HepG2 (cell line): ENCODE results near the gene SFXN5. TPM values are rescaled to one million over a fixed set of nuclear protein-coding genes. Genes with fewer than 3 reads are reported as not detected.

Experiments used
- CEBPG ChIP-seq: IDR thresholded peaks from 2 replicates; pipeline ENCODE4 v1.6.1; 2016
- ERF ChIP-seq: IDR thresholded peaks from 2 replicates; pipeline ENCODE4 v1.6.1; 2018; ENCODE audit warnings: missing biosample characterization, missing genetic modification reagents
- HDAC1 ChIP-seq: sonication (generic); formaldehyde crosslinking; IDR thresholded peaks from 2 replicates; pipeline ENCODE4 v1.5.1; 2020; ENCODE audit warnings: mild to moderate bottlenecking, missing genetic modification reagents
- NFE2L1 ChIP-seq: sonication (generic); formaldehyde crosslinking; IDR thresholded peaks from 2 replicates; pipeline ENCODE4 v1.4.0; 2020; ENCODE audit warnings: missing genetic modification reagents, mild to moderate bottlenecking, borderline replicate concordance
- PCBP2 ChIP-seq: fragments of 200-400 bp; formaldehyde crosslinking; optimal IDR thresholded peaks from 2 replicates; pipeline ENCODE3; 2018; ENCODE audit warnings: low read length, low read depth; ENCODE audit not compliant: poor library complexity, severe bottlenecking
- TMF1 ChIP-seq: sonication (generic); formaldehyde crosslinking; IDR thresholded peaks from 2 replicates; pipeline ENCODE4 v1.8.1; 2022; ENCODE audit warnings: low read depth, missing genetic modification reagents
- ZNF891 ChIP-seq: sonication (generic); formaldehyde crosslinking; IDR thresholded peaks from 2 replicates; pipeline ENCODE4 v1.5.0; 2020; ENCODE audit warnings: mild to moderate bottlenecking, missing genetic modification reagents
- ZZZ3 ChIP-seq: sonication (generic); formaldehyde crosslinking; IDR thresholded peaks from 2 replicates; pipeline ENCODE4 v1.4.0; 2020; ENCODE audit warnings: missing genetic modification reagents, mild to moderate bottlenecking, borderline replicate concordance
- polyA plus RNA-seq, 8 experiments: library from polyadenylated mRNA; depleted of rRNA in 3 of 8; stranded (reverse) in 7 of 8; unstranded in 1 of 8; fragments of >200 nt; fragmentation: Illumina TruSeq in 4 of 8; extraction: Trizol in 4 of 8; gene quantifications; 2 replicates each; pipeline versions ENCODE4 v1.2.1 to v1.2.3, GENCODE V29; 2011 to 2016; ENCODE audit warnings: low read depth in 4 of 8, missing spikeins in 1 of 8, mixed read lengths in 1 of 8; ENCODE audit not compliant: insufficient read depth in 1 of 8
- total RNA-seq, 5 experiments: library from RNA; depleted of rRNA; stranded (reverse); fragments of >200 nt; fragmentation: Illumina TruSeq; extraction: Trizol; gene quantifications; 2 replicates each; pipeline ENCODE4 v1.2.3, GENCODE V29; 2016; ENCODE audit warnings: low read depth in 1 of 5
- TF ChIP-seq, protein P1 (sequence below): sonication (generic); formaldehyde crosslinking; IDR thresholded peaks from 2 replicates; pipeline ENCODE4 v1.4.0; 2020; ENCODE audit warnings: missing genetic modification reagents, borderline replicate concordance
- TF ChIP-seq, protein P2 (sequence below): sonication (generic); formaldehyde crosslinking; IDR thresholded peaks from 2 replicates; pipeline ENCODE4 v1.4.0; 2020; ENCODE audit warnings: missing genetic modification reagents
- TF ChIP-seq, protein P3 (sequence below): sonication (generic); formaldehyde crosslinking; IDR thresholded peaks from 2 replicates; pipeline ENCODE4 v1.4.0; 2020; ENCODE audit warnings: mild to moderate bottlenecking, missing genetic modification reagents
- TF ChIP-seq, protein P4 (sequence below): IDR thresholded peaks from 2 replicates; pipeline ENCODE4 v1.6.1; 2016; ENCODE audit warnings: control low read depth
- TF ChIP-seq, protein P5 (sequence below): sonication (generic); formaldehyde crosslinking; IDR thresholded peaks from 2 replicates; pipeline ENCODE4 v1.5.0; 2020; ENCODE audit warnings: missing genetic modification reagents

SFXN5 gene
- total and polyA plus RNA-seq, 2 of the 13 experiments (the other 11 are each of a cell fraction or from before 2014, with no cell fraction given), result 34.9 to 37.4 TPM

DNA sequence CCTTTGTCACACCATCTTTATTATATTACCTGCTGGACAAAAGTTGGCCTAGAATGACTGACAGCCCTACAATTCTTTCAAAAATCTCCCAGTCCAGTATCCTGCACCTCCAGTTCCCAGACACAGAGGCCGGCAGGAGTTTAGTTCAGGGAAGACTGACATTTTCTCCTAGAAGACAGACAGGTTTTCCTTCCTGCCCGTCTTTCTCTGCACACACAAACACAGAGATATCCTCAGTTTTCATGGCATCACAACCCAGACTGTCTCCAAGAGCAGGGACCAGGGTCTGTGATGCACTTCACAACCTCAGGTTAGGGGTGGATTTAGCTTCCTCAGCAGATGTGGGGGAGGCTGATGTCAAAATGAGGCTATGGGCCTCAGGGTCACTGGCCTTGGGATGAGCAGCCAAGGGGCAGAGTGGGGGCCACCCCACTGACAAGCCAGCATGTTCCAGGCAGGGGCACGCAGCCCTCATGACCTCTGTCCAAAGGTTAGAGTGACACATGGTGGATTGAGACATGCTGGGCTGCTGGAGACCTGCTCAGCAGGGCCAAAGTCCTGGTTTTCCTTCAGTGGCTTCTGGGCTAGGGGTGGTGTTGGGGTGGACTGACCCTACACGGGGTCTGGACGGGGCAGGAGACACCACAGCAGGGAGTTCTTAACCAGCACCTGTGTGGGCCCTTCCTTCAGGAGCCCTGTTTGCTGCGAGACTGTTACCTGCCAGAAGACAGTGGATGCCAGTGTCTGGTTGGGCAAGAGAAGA is 70.5 kb downstream of the SFXN5 start (continued):
- TF ChIP-seq, protein P1, sequence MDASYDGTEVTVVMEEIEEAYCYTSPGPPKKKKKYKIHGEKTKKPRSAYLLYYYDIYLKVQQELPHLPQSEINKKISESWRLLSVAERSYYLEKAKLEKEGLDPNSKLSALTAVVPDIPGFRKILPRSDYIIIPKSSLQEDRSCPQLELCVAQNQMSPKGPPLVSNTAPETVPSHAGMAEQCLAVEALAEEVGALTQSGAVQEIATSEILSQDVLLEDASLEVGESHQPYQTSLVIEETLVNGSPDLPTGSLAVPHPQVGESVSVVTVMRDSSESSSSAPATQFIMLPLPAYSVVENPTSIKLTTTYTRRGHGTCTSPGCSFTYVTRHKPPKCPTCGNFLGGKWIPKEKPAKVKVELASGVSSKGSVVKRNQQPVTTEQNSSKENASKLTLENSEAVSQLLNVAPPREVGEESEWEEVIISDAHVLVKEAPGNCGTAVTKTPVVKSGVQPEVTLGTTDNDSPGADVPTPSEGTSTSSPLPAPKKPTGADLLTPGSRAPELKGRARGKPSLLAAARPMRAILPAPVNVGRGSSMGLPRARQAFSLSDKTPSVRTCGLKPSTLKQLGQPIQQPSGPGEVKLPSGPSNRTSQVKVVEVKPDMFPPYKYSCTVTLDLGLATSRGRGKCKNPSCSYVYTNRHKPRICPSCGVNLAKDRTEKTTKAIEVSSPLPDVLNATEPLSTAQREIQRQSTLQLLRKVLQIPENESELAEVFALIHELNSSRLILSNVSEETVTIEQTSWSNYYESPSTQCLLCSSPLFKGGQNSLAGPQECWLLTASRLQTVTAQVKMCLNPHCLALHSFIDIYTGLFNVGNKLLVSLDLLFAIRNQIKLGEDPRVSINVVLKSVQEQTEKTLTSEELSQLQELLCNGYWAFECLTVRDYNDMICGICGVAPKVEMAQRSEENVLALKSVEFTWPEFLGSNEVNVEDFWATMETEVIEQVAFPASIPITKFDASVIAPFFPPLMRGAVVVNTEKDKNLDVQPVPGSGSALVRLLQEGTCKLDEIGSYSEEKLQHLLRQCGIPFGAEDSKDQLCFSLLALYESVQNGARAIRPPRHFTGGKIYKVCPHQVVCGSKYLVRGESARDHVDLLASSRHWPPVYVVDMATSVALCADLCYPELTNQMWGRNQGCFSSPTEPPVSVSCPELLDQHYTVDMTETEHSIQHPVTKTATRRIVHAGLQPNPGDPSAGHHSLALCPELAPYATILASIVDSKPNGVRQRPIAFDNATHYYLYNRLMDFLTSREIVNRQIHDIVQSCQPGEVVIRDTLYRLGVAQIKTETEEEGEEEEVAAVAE (CRISPR knock-in tag), result peak; percentile 78; the same call in 1 of the 2 replicates
- TF ChIP-seq ZNF891, result no peak
- TF ChIP-seq, protein P2, sequence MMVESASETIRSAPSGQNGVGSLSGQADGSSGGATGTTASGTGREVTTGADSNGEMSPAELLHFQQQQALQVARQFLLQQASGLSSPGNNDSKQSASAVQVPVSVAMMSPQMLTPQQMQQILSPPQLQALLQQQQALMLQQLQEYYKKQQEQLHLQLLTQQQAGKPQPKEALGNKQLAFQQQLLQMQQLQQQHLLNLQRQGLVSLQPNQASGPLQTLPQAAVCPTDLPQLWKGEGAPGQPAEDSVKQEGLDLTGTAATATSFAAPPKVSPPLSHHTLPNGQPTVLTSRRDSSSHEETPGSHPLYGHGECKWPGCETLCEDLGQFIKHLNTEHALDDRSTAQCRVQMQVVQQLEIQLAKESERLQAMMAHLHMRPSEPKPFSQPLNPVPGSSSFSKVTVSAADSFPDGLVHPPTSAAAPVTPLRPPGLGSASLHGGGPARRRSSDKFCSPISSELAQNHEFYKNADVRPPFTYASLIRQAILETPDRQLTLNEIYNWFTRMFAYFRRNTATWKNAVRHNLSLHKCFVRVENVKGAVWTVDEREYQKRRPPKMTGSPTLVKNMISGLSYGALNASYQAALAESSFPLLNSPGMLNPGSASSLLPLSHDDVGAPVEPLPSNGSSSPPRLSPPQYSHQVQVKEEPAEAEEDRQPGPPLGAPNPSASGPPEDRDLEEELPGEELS (CRISPR knock-in tag), result peak; percentile 69; the same call in 1 of the 2 replicates
- TF ChIP-seq, protein P3, sequence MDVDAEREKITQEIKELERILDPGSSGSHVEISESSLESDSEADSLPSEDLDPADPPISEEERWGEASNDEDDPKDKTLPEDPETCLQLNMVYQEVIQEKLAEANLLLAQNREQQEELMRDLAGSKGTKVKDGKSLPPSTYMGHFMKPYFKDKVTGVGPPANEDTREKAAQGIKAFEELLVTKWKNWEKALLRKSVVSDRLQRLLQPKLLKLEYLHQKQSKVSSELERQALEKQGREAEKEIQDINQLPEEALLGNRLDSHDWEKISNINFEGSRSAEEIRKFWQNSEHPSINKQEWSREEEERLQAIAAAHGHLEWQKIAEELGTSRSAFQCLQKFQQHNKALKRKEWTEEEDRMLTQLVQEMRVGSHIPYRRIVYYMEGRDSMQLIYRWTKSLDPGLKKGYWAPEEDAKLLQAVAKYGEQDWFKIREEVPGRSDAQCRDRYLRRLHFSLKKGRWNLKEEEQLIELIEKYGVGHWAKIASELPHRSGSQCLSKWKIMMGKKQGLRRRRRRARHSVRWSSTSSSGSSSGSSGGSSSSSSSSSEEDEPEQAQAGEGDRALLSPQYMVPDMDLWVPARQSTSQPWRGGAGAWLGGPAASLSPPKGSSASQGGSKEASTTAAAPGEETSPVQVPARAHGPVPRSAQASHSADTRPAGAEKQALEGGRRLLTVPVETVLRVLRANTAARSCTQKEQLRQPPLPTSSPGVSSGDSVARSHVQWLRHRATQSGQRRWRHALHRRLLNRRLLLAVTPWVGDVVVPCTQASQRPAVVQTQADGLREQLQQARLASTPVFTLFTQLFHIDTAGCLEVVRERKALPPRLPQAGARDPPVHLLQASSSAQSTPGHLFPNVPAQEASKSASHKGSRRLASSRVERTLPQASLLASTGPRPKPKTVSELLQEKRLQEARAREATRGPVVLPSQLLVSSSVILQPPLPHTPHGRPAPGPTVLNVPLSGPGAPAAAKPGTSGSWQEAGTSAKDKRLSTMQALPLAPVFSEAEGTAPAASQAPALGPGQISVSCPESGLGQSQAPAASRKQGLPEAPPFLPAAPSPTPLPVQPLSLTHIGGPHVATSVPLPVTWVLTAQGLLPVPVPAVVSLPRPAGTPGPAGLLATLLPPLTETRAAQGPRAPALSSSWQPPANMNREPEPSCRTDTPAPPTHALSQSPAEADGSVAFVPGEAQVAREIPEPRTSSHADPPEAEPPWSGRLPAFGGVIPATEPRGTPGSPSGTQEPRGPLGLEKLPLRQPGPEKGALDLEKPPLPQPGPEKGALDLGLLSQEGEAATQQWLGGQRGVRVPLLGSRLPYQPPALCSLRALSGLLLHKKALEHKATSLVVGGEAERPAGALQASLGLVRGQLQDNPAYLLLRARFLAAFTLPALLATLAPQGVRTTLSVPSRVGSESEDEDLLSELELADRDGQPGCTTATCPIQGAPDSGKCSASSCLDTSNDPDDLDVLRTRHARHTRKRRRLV, result no peak
- TF ChIP-seq, protein P4, sequence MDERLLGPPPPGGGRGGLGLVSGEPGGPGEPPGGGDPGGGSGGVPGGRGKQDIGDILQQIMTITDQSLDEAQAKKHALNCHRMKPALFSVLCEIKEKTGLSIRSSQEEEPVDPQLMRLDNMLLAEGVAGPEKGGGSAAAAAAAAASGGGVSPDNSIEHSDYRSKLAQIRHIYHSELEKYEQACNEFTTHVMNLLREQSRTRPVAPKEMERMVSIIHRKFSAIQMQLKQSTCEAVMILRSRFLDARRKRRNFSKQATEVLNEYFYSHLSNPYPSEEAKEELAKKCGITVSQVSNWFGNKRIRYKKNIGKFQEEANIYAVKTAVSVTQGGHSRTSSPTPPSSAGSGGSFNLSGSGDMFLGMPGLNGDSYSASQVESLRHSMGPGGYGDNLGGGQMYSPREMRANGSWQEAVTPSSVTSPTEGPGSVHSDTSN (CRISPR knock-in tag), result peak; percentile 72
- TF ChIP-seq ZZZ3, result 0 out of 2 replicates have a peak, but pooled peaks have one; percentile 37
- TF ChIP-seq HDAC1, result peak; percentile 98
- TF ChIP-seq, protein P5, sequence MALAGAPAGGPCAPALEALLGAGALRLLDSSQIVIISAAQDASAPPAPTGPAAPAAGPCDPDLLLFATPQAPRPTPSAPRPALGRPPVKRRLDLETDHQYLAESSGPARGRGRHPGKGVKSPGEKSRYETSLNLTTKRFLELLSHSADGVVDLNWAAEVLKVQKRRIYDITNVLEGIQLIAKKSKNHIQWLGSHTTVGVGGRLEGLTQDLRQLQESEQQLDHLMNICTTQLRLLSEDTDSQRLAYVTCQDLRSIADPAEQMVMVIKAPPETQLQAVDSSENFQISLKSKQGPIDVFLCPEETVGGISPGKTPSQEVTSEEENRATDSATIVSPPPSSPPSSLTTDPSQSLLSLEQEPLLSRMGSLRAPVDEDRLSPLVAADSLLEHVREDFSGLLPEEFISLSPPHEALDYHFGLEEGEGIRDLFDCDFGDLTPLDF (CRISPR knock-in tag), result no peak
- peak; percentile 86 for TF ChIP-seq ERF
- TF ChIP-seq NFE2L1 (CRISPR knock-in tag), result no peak
- no peak for TF ChIP-seq PCBP2
- TF ChIP-seq CEBPG (CRISPR knock-in tag), result peak; percentile 85
- 0 out of 2 replicates have a peak, but pooled peaks have one; percentile 37 for TF ChIP-seq TMF1 (CRISPR knock-in tag)
